ENCODE measurements around the gene CREB5. TPM values are rescaled to one million over a fixed set of nuclear protein-coding genes. Genes with fewer than 3 reads are reported as not detected.

Gene CREB5
- total and polyA plus RNA-seq, 2 donors (not counting 3 experiments of a cell fraction or from before 2014, with no cell fraction given) = 19.6 to 28.4 TPM

- H4K20me1 ChIP-seq (replicated peaks; ENCODE audit: control insufficient read depth, extremely low read depth, insufficient read depth, low read length) = no peaks in the 10 kb centered on the region
- no peak overlapping the region for H2AFZ ChIP-seq (ENCODE audit: low read depth, low read length)
- no peaks in the 10 kb centered on the region for H3K9me3 ChIP-seq (replicated peaks; ENCODE audit: control insufficient read depth, insufficient read depth, low read length)
- intact Hi-C loops (cut with micrococcal nuclease) (no loop called here), dilution Hi-C loops (cut with MboI; ENCODE audit: extremely low pct_ligation_motif_present, low sequenced_read_pairs) (no loop called here)
- no peak overlapping the region for H3K4me2 ChIP-seq (ENCODE audit: insufficient read depth, low read length)
- POLR2A ChIA-PET = no interaction called here
- no peak overlapping the region for H3K9ac ChIP-seq (replicated peaks; ENCODE audit: extremely low read depth, insufficient read depth, low read length)
- H3K79me2 ChIP-seq (ENCODE audit: control insufficient read depth, insufficient read depth, low read length) = no peaks in the 10 kb centered on the region
- CTCF ChIA-PET = interaction anchor here (0.9 to 1.4 kb wide), 3 partner anchors 11 to 20 kb away, joined by 4 to 5 read pairs (median 4); no protein-coding TSS in a partner anchor
- no TSS peak for BruUV-seq (replicated peaks)
- no peaks in the 10 kb centered on the region for H3K9me1 ChIP-seq (replicated peaks; ENCODE audit: control insufficient read depth, extremely low read depth, insufficient read depth, low read length)
- no peaks in the 10 kb centered on the region for H3K27me3 ChIP-seq (ENCODE audit: control insufficient read depth in 2 of 2, insufficient read depth in 2 of 2, low read length in 2 of 2)
- peaks cover 6% of the 10 kb centered on the region for H3K4me1 ChIP-seq (ENCODE audit: control insufficient read depth, extremely low read depth, insufficient read depth, low read length)
- H3K4me3 ChIP-seq (replicated peaks in 1 of 3; ENCODE audit: insufficient read depth in 1 of 3, low read depth in 1 of 3, low read length in 3 of 3) = no peak overlapping the region
- H3K36me3 ChIP-seq (ENCODE audit: control insufficient read depth in 2 of 2, extremely low read depth in 1 of 2, insufficient read depth in 2 of 2, low read length in 2 of 2) = no peaks in the 10 kb centered on the region
- FAIRE-seq = peak; percentile 85
- H3K27ac ChIP-seq (ENCODE audit: insufficient read depth, low read depth, low read length) = no peak overlapping the region
- TF ChIP-seq JUN (IDR thresholded peaks at IDR 0.05; ENCODE audit: borderline replicate concordance, insufficient read depth, insufficient read length, low read depth) (peak; percentile 37), GATA2 (IDR thresholded peaks at IDR 0.05; ENCODE audit: insufficient read depth, insufficient read length, low read depth, low read length) (no peak), POLR2A (IDR thresholded peaks at IDR 0.05; ENCODE audit: low read depth, low read length) (no peak), CTCF (IDR thresholded peaks at IDR 0.05; ENCODE audit: extremely low read depth in 1 of 2, insufficient read depth in 1 of 2, low read depth in 1 of 2, low read length in 2 of 2) (no peak), FOS (IDR thresholded peaks at IDR 0.05; ENCODE audit: borderline replicate concordance, insufficient read depth, low read length) (peak; percentile 70), POLR2AphosphoS5 (IDR thresholded peaks at IDR 0.05; ENCODE audit: insufficient read depth, low read depth, low read length) (no peak)
- DNase-seq (ENCODE audit: low read depth, low spot score) = peak; percentile 42
Measured at GRCh38 chr7:28674359-28674782, 262.1 kb downstream of the CREB5 start.

- TF ChIP-seq EZH2 (IDR thresholded peaks at IDR 0.05; ENCODE audit: borderline replicate concordance, low read depth, low read length, severe bottlenecking) (no peak), CTCF (IDR thresholded peaks at IDR 0.05; ENCODE audit: extremely low read depth in 1 of 2, insufficient read depth in 1 of 2, low read depth in 1 of 2, low read length in 2 of 2) (no peak), GATA2 (IDR thresholded peaks at IDR 0.05; ENCODE audit: insufficient read depth, insufficient read length, low read depth, low read length) (no peak)
- no TSS peak for BruUV-seq (replicated peaks)
- Histone ChIP-seq H3K9ac (replicated peaks; ENCODE audit: extremely low read depth, insufficient read depth, low read length) (no peak overlapping the region), H3K27me3 (ENCODE audit: control insufficient read depth in 2 of 2, insufficient read depth in 2 of 2, low read length in 2 of 2) (no peaks in the 10 kb centered on the region), H3K4me1 (ENCODE audit: control insufficient read depth, extremely low read depth, insufficient read depth, low read length) (peaks cover 6% of the 10 kb centered on the region), H3K4me3 (replicated peaks in 1 of 3; ENCODE audit: insufficient read depth in 1 of 3, low read depth in 1 of 3, low read length in 3 of 3) (no peak overlapping the region), H2AFZ (ENCODE audit: low read depth, low read length) (no peak overlapping the region), H3K36me3 (ENCODE audit: control insufficient read depth in 2 of 2, extremely low read depth in 1 of 2, insufficient read depth in 2 of 2, low read length in 2 of 2) (no peaks in the 10 kb centered on the region), H3K4me2 (ENCODE audit: insufficient read depth, low read length) (no peak overlapping the region), H3K79me2 (ENCODE audit: control insufficient read depth, insufficient read depth, low read length) (no peaks in the 10 kb centered on the region), H3K9me1 (replicated peaks; ENCODE audit: control insufficient read depth, extremely low read depth, insufficient read depth, low read length) (no peaks in the 10 kb centered on the region), H3K27ac (ENCODE audit: insufficient read depth, low read depth, low read length) (no peak overlapping the region), H4K20me1 (replicated peaks; ENCODE audit: control insufficient read depth, extremely low read depth, insufficient read depth, low read length) (no peaks in the 10 kb centered on the region), H3K9me3 (replicated peaks; ENCODE audit: control insufficient read depth, insufficient read depth, low read length) (no peaks in the 10 kb centered on the region)
- CTCF ChIA-PET = no interaction called here
- POLR2A ChIA-PET = no interaction called here
- intact Hi-C loops (cut with micrococcal nuclease) (no loop called here), dilution Hi-C loops (cut with MboI; ENCODE audit: extremely low pct_ligation_motif_present, low sequenced_read_pairs) (no loop called here)
- no peak for DNase-seq (ENCODE audit: low read depth, low spot score)
- FAIRE-seq = no peak
Measured at GRCh38 chr7:28675429-28675828, 263.1 kb downstream of the CREB5 start.

Measured in endothelial cell of umbilical vein (primary cell).